NCI-H2196 treated with DMSO at 0.1 percent for 48 hours (cell line): ENCODE measurements around the gene GRIK3.

ENCODE experiments used
- DNase-seq: peaks from one replicate; lab custom pipeline; 2025; ENCODE audit not compliant: unreplicated experiment; lab: John Stamatoyannopoulos, UW

GRIK3 gene

GRCh38 chr1:36796106-36796590 is 238.2 kb downstream of the GRIK3 start:
- DNase-seq, result peak; percentile 18

DNA sequence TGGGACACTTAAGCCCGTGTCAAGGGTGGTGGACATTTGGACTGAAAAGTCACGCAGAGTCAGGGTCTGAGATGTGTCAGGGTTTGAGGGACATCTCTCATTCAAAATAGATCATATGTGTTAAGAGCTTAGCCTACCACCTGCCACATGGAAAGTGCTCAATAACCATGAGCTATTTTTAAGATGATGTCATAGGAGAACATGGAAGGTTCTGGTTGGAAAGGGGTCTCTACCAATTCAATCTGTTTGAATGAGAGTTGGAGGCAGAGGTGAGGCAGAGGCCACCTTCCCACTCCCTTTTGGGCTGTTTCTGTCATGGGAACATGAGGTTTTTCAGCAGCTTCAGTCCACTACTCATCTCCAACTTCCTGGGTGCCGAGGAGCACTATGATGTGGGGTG is 239.9 kb downstream of the GRIK3 start:
- DNase-seq, result no peak

DNA sequence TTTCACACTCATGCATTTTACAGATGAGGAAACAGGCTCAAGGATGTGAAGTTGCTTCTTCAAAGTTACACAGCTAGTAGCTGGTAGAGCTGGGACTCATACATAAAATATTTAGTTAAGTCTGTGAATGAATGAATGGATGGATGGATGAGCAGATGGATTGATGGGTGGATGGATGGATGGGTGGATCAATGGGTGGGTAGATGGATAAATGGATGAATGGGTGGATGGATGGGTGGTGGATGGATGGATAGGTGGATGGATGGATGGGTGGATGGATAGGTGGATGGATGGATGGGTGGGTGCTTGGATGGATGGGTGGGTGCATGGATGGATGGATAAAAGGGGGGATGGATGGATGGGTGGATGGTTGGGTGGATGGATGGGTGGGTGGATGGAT is 240.9 kb downstream of the GRIK3 start:
- DNase-seq, result no peak

DNA sequence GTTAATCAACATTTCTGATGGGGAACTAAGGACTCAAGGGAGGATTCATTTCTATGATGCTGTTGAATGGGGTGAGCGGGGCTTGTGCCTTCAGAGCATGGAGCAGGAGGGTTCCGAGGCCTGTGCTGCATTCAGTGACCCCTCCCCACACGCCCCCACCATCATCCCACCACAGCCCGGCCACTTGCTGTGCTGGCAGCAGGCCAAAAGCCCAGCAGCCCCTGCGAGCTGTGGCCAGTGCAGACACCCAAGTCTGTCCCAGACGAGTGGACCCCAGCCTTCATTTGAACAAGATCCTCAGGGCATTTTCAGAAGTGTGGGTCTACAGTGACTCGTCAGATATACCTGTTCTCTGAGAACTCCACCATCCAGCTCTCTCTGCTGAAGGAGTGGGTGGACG is 242.0 kb downstream of the GRIK3 start:
- no peak for DNase-seq

DNA sequence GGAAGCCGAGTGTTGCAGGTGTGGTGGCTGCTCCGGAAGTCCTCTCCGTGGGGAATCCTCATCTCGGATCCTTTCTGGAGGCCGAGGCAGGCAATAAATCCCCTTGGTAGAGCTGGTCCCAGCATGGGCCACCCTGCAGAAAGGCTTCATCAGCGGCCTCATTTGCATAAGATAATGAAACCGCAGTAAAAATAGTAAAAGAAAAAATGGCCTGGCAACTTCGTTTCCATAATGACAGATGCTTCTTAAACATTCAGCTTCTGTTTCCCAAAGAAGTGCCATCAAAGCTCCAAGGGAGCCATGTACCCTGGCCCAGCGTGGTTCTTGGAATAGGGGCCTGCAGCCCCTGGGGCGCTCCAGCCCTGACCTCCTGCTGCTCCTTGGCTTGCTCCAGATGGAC is 244.1 kb downstream of the GRIK3 start:
- DNase-seq, result no peak

- no peak for DNase-seq
Observed at GRCh38 chr1:36789535-36789934, 244.8 kb downstream of the GRIK3 start.

- DNase-seq, result no peak
Observed at GRCh38 chr1:36787312-36787913, 246.9 kb downstream of the GRIK3 start.

- DNase-seq, result no peak
Observed at GRCh38 chr1:36786425-36786824, 247.9 kb downstream of the GRIK3 start.

DNA sequence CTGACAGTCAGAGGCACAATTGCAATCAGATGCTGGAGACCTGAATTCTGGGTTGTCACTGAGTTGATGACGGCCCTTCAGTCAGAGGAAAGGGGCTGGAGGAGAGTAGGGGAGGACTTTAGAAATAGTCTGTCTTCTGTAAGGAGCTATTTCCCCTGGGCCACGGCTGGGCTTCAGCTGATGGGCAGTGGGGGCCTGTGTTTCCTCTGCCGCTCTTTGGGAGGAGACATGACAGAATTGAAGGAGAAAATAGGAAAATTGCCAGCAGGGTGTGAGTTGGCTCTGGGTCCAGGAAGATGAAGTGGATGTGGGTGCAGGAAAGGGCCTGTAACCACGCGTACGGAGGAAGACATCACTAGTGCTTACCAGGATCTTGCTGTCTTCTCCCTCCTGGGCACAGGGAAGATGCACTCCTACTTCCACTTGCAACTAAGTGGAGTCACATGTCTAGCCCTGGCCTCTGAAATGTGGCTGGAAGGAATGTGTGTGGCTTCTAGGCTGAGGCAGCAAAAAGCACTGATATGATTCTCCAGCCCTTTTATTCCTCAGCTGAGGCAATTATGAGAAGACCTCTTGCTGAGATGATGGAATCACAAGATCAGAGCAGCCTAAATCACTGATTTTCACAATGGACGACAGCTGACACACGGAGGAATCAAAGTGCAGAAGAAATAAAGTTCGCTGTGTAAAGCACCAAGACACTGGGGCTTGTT is 250.0 kb downstream of the GRIK3 start:
- no peak for DNase-seq

GRCh38 chr1:36783475-36783874 is 250.8 kb downstream of the GRIK3 start:
- no peak for DNase-seq

- no peak for DNase-seq
Observed at GRCh38 chr1:36782785-36783184, 251.5 kb downstream of the GRIK3 start.

- no peak for DNase-seq
Observed at GRCh38 chr1:36782085-36782484, 252.2 kb downstream of the GRIK3 start.

- no peak for DNase-seq
Observed at GRCh38 chr1:36781098-36781497, 253.2 kb downstream of the GRIK3 start.

DNA sequence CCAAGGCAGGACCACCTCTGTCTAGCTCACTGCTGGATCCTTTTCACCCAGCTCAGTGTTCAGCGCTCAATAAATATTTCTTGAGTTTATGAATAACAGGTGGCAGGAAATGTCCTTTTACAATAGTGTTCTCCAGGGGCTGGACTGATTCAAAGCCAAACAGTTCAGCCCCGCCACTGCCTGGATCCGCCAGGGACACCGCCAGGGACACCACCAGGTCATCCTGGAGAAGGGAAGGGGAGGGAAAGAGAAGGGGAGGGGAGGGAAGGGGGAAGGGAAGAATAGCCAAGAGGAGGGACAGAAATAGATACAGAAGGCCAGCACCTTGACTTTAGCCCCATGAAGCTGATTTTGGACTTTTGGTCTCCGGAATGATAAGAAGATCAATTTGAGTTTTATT is 255.6 kb downstream of the GRIK3 start:
- DNase-seq, result peak; percentile 19

- no peak for DNase-seq
Observed at GRCh38 chr1:36776948-36777831, 257.1 kb downstream of the GRIK3 start.

DNA sequence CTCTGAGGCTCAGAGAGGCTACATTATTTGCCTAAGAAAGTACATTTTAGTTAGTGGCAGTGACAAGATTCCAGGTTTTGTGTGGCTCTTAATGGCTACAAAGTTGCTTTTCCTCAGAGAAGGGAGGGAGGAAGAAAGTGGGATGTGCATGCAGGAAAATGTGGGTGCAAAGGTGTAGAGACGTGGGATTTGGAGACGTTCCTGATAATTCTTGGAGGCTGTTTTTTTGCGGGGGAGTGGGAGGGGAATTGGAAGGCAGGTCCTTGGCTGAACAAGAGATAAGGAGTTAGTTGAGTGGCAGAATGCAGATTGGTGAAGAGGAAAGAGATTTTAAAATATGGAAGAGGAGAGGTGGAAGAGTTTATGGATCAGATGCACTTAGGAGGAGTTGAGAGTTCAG is 258.1 kb downstream of the GRIK3 start:
- DNase-seq, result no peak

- no peak for DNase-seq
Observed at GRCh38 chr1:36775716-36776115, 258.6 kb downstream of the GRIK3 start.

DNA sequence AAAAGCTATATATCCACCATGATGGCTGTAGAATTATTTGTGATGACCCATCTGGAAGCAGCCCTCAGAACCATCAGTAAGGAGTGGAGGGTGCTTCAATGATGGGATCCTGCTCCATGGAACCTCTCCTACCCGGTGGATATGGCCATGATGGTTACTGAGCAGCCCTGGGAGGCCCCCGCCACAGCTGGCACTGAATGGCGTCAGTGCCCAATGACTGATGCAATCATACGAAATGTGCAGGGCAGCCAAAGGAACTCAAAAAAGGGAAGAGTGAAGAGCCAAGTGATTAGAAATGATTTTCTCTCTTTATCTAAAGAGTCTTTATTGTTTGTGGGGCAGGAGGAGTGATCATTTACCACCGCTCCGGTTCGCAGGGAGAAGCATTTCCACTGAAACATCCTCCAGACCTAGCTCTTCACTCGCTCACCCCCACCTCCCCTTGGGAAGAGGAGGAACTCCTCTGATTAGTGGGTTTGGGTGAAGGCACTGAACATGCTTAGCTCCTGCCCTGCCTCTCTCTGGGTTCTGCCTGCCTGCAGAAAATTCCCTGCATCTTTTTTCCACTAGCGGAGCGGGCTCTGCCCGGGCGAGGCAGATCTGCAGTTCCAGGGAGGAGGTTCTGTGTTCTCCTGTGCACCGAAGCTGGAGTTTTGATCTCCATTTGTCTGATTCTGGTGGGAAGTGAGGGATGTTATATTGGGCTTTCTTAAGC is 260.3 kb downstream of the GRIK3 start:
- DNase-seq, result no peak

- DNase-seq, result no peak
Observed at GRCh38 chr1:36772647-36773495, 261.4 kb downstream of the GRIK3 start.

GRCh38 chr1:36771660-36772284 is 262.5 kb downstream of the GRIK3 start:
- DNase-seq, result peak; percentile 55
